Activated CD8-positive, alpha-beta memory T cell treated with anti-CD3 and anti-CD28 coated beads, Interleukin-2, amount 10 ng/mL, durations not matched to agents 7 days and 5 days (primary cell): ENCODE data around the gene MLST8. TPM values are rescaled to one million over a fixed set of nuclear protein-coding genes. Genes with fewer than 3 reads are reported as not detected.
"Not testable (repeated sequence)": the region's sequence is repeated elsewhere in the genome, so short reads cannot be mapped to it uniquely, and the experiment has no call there.

Experiments used
- ATAC-seq: fragments of 150-1000 bp; cut with Tn5 transposase; one replicate; pipeline ENCODE4 v1.10.0; 2021; ENCODE audit warnings: moderate library complexity
- CTCF ChIA-PET: fragments of 350-600 bp; sonication (Branson Sonifier 250); formaldehyde crosslinking; loops from one replicate; lab custom pipeline; 2021; ENCODE audit warnings: antibody characterized with exemption; lab: Charles Lee
- DNase-seq: peaks from one replicate; pipeline ENCODE4 v3.0.0-alpha.2; 2020
- H3K27ac Mint-ChIP-seq: one replicate; pipeline ENCODE4 v1.8.0; 2021; ENCODE audit warnings: mild to moderate bottlenecking, mixed read lengths
- H3K27me3 Mint-ChIP-seq: one replicate; pipeline ENCODE4 v1.8.0; 2021; ENCODE audit warnings: mixed read lengths
- H3K36me3 Mint-ChIP-seq: one replicate; pipeline ENCODE4 v1.8.0; 2021; ENCODE audit warnings: mild to moderate bottlenecking, mixed read lengths
- H3K4me1 Mint-ChIP-seq: one replicate; pipeline ENCODE4 v1.8.0; 2021; ENCODE audit warnings: mixed read lengths
- H3K4me3 Mint-ChIP-seq: one replicate; pipeline ENCODE4 v1.8.0; 2021; ENCODE audit warnings: mild to moderate bottlenecking, moderate library complexity, mixed read lengths
- H3K9me3 Mint-ChIP-seq: one replicate; pipeline ENCODE4 v1.8.0; 2022; ENCODE audit warnings: low read depth, mixed read lengths
- total RNA-seq, 2 experiments: library from RNA; stranded (reverse); gene quantifications; one replicate each; pipeline ENCODE4 v1.2.3, GENCODE V29; 2021

MLST8 gene
- total RNA-seq, 2 experiments from 2014 or later, result 38.9 to 45.7 TPM

- Mint-ChIP-seq H3K4me1 (peaks cover 1% of the 10 kb centered on the region), H3K36me3 (no peaks in the 10 kb centered on the region), H3K9me3 (no peaks in the 10 kb centered on the region), H3K27ac (no peak overlapping the region), H3K27me3 (peaks cover 53% of the 10 kb centered on the region), H3K4me3 (no peak overlapping the region)
- no peak for ATAC-seq
- DNase-seq, result no peak
- CTCF ChIA-PET, result interaction anchor here (1.3 kb wide), 1 partner anchor 16 kb away, joined by 3 read pairs; no protein-coding TSS in a partner anchor
Measured at GRCh38 chr16:2199095-2199494, 6.2 kb upstream of the MLST8 start.

GRCh38 chr16:2199621-2200139 is 5.6 kb upstream of the MLST8 start:
- H3K4me1 Mint-ChIP-seq, result peaks cover 6% of the 10 kb centered on the region
- peaks cover 47% of the 10 kb centered on the region for H3K27me3 Mint-ChIP-seq
- CTCF ChIA-PET, result interaction anchor here (1.3 kb wide), 1 partner anchor 15 kb away, joined by 3 read pairs; no protein-coding TSS in a partner anchor
- no peak for DNase-seq
- no peaks in the 10 kb centered on the region for H3K9me3 Mint-ChIP-seq
- ATAC-seq, result no peak
- H3K36me3 Mint-ChIP-seq, result peaks cover 2% of the 10 kb centered on the region
- no peak overlapping the region for H3K4me3 Mint-ChIP-seq
- H3K27ac Mint-ChIP-seq, result no peak overlapping the region

- ATAC-seq, result no peak
- peaks cover 40% of the 10 kb centered on the region for H3K27me3 Mint-ChIP-seq
- H3K36me3 Mint-ChIP-seq, result peaks cover 2% of the 10 kb centered on the region
- no peak for DNase-seq
- peaks cover 7% of the 10 kb centered on the region for H3K4me1 Mint-ChIP-seq
- H3K27ac Mint-ChIP-seq, result no peak overlapping the region
- H3K9me3 Mint-ChIP-seq, result no peaks in the 10 kb centered on the region
- CTCF ChIA-PET, result no interaction called here
- no peak overlapping the region for H3K4me3 Mint-ChIP-seq
Measured at GRCh38 chr16:2200313-2200712, 4.9 kb upstream of the MLST8 start.

- H3K27me3 Mint-ChIP-seq, result peaks cover 24% of the 10 kb centered on the region
- peaks cover 25% of the 10 kb centered on the region for H3K4me1 Mint-ChIP-seq
- H3K9me3 Mint-ChIP-seq, ATAC-seq, H3K36me3 Mint-ChIP-seq, DNase-seq, H3K27ac Mint-ChIP-seq: not testable (repeated sequence)
- H3K4me3 Mint-ChIP-seq, result peak overlapping the region; percentile 5
- CTCF ChIA-PET, result interaction anchor here (1.3 to 3.9 kb wide), 2 partner anchors 8 to 48 kb away, joined by 5 to 19 read pairs; partner anchors contain the start of gene ECI1
Measured at GRCh38 chr16:2203119-2203688, 2.0 kb upstream of the MLST8 start.

GRCh38 chr16:2204416-2205103 is 694 bp upstream of the MLST8 start:
- peaks cover 10% of the 10 kb centered on the region for H3K36me3 Mint-ChIP-seq
- CTCF ChIA-PET, result interaction anchor here (0.6 to 3.9 kb wide), 4 partner anchors 10 to 852 kb away, joined by 3 to 19 read pairs (median 4); partner anchors contain the start of gene ECI1
- ATAC-seq (no peak), DNase-seq (no peak)
- H3K4me3 Mint-ChIP-seq, result peak overlapping the region; percentile 86
- H3K4me1 Mint-ChIP-seq, result peaks cover 25% of the 10 kb centered on the region
- peaks cover 14% of the 10 kb centered on the region for H3K27me3 Mint-ChIP-seq
- no peaks in the 10 kb centered on the region for H3K9me3 Mint-ChIP-seq
- H3K27ac Mint-ChIP-seq, result peak overlapping the region; percentile 64

- ATAC-seq (no peak), DNase-seq (no peak)
- no peaks in the 10 kb centered on the region for H3K9me3 Mint-ChIP-seq
- H3K36me3 Mint-ChIP-seq, result peaks cover 10% of the 10 kb centered on the region
- CTCF ChIA-PET, result interaction anchor here (0.7 to 3.9 kb wide), 8 partner anchors 9 to 202 kb away, joined by 3 to 19 read pairs (median 4); partner anchors contain the start of genes ECI1, PGP and TRAF7
- H3K27me3 Mint-ChIP-seq, result peaks cover 7% of the 10 kb centered on the region
- peak overlapping the region; percentile 86 for H3K4me3 Mint-ChIP-seq
- peaks cover 25% of the 10 kb centered on the region for H3K4me1 Mint-ChIP-seq
- H3K27ac Mint-ChIP-seq, result peak overlapping the region; percentile 81
Measured at GRCh38 chr16:2205967-2206313, 686 bp downstream of the MLST8 start.

GRCh38 chr16:2206420-2206779 is 1.1 kb downstream of the MLST8 start:
- Mint-ChIP-seq H3K4me3 (peak overlapping the region; percentile 86), H3K4me1 (peaks cover 25% of the 10 kb centered on the region), H3K27me3 (peaks cover 7% of the 10 kb centered on the region), H3K9me3 (no peaks in the 10 kb centered on the region), H3K27ac (peak overlapping the region; percentile 81), H3K36me3 (peaks cover 10% of the 10 kb centered on the region)
- ATAC-seq (no peak), DNase-seq (no peak)
- CTCF ChIA-PET, result interaction anchor here (1.0 to 3.9 kb wide), 5 partner anchors 8 to 51 kb away, joined by 3 to 19 read pairs (median 4); partner anchors contain the start of genes PGP and TRAF7

- H3K36me3 Mint-ChIP-seq, result peaks cover 10% of the 10 kb centered on the region
- no peak for ATAC-seq
- CTCF ChIA-PET, result interaction anchor here (1.0 to 3.9 kb wide), 4 partner anchors 8 to 52 kb away, joined by 3 to 19 read pairs (median 4); partner anchors contain the start of genes PGP and TRAF7
- peaks cover 5% of the 10 kb centered on the region for H3K27me3 Mint-ChIP-seq
- DNase-seq, result no peak
- peak overlapping the region; percentile 81 for H3K27ac Mint-ChIP-seq
- H3K4me3 Mint-ChIP-seq, result peak overlapping the region; percentile 86
- H3K4me1 Mint-ChIP-seq, result peaks cover 25% of the 10 kb centered on the region
- H3K9me3 Mint-ChIP-seq, result no peaks in the 10 kb centered on the region
Measured at GRCh38 chr16:2206780-2207433, 1.7 kb downstream of the MLST8 start.

- Mint-ChIP-seq H3K27ac (peak overlapping the region; percentile 20), H3K4me3 (no peak overlapping the region), H3K4me1 (peaks cover 31% of the 10 kb centered on the region), H3K27me3 (no peaks in the 10 kb centered on the region), H3K36me3 (peaks cover 12% of the 10 kb centered on the region), H3K9me3 (no peaks in the 10 kb centered on the region)
- no peak for ATAC-seq
- DNase-seq, result no peak
- CTCF ChIA-PET, result no interaction called here
Measured at GRCh38 chr16:2207872-2208271, 2.6 kb downstream of the MLST8 start.

- DNase-seq (no peak), ATAC-seq (no peak)
- Mint-ChIP-seq H3K4me3 (no peak overlapping the region), H3K9me3 (no peaks in the 10 kb centered on the region), H3K27ac (no peak overlapping the region), H3K27me3 (no peaks in the 10 kb centered on the region), H3K36me3 (peaks cover 14% of the 10 kb centered on the region), H3K4me1 (peaks cover 36% of the 10 kb centered on the region)
- CTCF ChIA-PET, result no interaction called here
Measured at GRCh38 chr16:2208308-2208707, 3.1 kb downstream of the MLST8 start.

GRCh38 chr16:2208772-2209171 is 3.5 kb downstream of the MLST8 start:
- Mint-ChIP-seq H3K9me3 (no peaks in the 10 kb centered on the region), H3K4me1 (peaks cover 37% of the 10 kb centered on the region), H3K36me3 (peaks cover 16% of the 10 kb centered on the region), H3K4me3 (no peak overlapping the region), H3K27ac (no peak overlapping the region), H3K27me3 (no peaks in the 10 kb centered on the region)
- no peak for ATAC-seq
- CTCF ChIA-PET, result no interaction called here
- DNase-seq, result no peak

GRCh38 chr16:2209258-2210008 is 4.2 kb downstream of the MLST8 start:
- CTCF ChIA-PET, result no interaction called here
- DNase-seq (no peak), ATAC-seq (no peak)
- peaks cover 16% of the 10 kb centered on the region for H3K36me3 Mint-ChIP-seq
- no peaks in the 10 kb centered on the region for H3K27me3 Mint-ChIP-seq
- no peak overlapping the region for H3K27ac Mint-ChIP-seq
- H3K9me3 Mint-ChIP-seq, result no peaks in the 10 kb centered on the region
- no peak overlapping the region for H3K4me3 Mint-ChIP-seq
- H3K4me1 Mint-ChIP-seq, result peaks cover 35% of the 10 kb centered on the region

- H3K4me3 Mint-ChIP-seq, result no peak overlapping the region
- peaks cover 14% of the 10 kb centered on the region for H3K36me3 Mint-ChIP-seq
- H3K4me1 Mint-ChIP-seq, result peaks cover 32% of the 10 kb centered on the region
- no peaks in the 10 kb centered on the region for H3K9me3 Mint-ChIP-seq
- DNase-seq (no peak), ATAC-seq (no peak)
- no peaks in the 10 kb centered on the region for H3K27me3 Mint-ChIP-seq
- H3K27ac Mint-ChIP-seq, result no peak overlapping the region
- CTCF ChIA-PET, result no interaction called here
Measured at GRCh38 chr16:2210009-2210332, 4.7 kb downstream of the MLST8 start.
